GM12878 (cell line): ENCODE measurements around the gene IL6R.

ENCODE experiments used
- CTCF ChIP-seq, 3 experiments: IDR thresholded peaks in 2 of 3; conservative IDR thresholded peaks in 1 of 3; 2 replicates each; pipeline ENCODE4 v1.5.1; 2011; ENCODE audit warnings: low read depth in 3 of 3, low read length in 3 of 3, mild to moderate bottlenecking in 3 of 3, control low read depth in 2 of 3, moderate library complexity in 2 of 3, inconsistent platforms in 1 of 3, mixed read lengths in 1 of 3; ENCODE audit not compliant: control insufficient read depth in 2 of 3, insufficient read depth in 1 of 3; ENCODE audit errors: extremely low read depth in 1 of 3
- EP300 ChIP-seq, 2 experiments: fragments of 150-350 bp in 1 of 2; IDR thresholded peaks; 2 replicates each; pipeline ENCODE4 v1.6.1; 2011 to 2012; ENCODE audit warnings: low read depth in 2 of 2, low read length in 2 of 2, borderline replicate concordance in 1 of 2, improper control_type of control experiment in 1 of 2, inconsistent platforms in 1 of 2; ENCODE audit not compliant: control insufficient read depth in 1 of 2
- MEF2A ChIP-seq: IDR thresholded peaks from 2 replicates; pipeline ENCODE4 v1.6.1; 2011; ENCODE audit warnings: low read depth, mild to moderate bottlenecking, low read length, moderate library complexity; ENCODE audit not compliant: insufficient read depth
- POLR2AphosphoS5 ChIP-seq: IDR thresholded peaks from 2 replicates; pipeline ENCODE4 v1.6.1; 2011; ENCODE audit warnings: mild to moderate bottlenecking, low read length, inconsistent platforms
- RUNX3 ChIP-seq: IDR thresholded peaks from 2 replicates; pipeline ENCODE4 v1.6.1; 2012; ENCODE audit warnings: low read length, inconsistent platforms
- SREBF2 ChIP-seq: IDR thresholded peaks from 2 replicates; pipeline ENCODE4 v1.6.1; 2012; ENCODE audit warnings: mild to moderate bottlenecking, low read length

GRCh38 chr1:154485106-154485505 lies 80.0 kb downstream of the IL6R start:
- no peak for TF ChIP-seq RUNX3
- no peak for TF ChIP-seq SREBF2
- TF ChIP-seq MEF2A = no peak
- no peak for TF ChIP-seq CTCF (IDR thresholded peaks at IDR 0.05 in 2 of 3, conservative IDR thresholded peaks at IDR 0.05 in 1 of 3; ENCODE audit: control insufficient read depth in 2 of 3, extremely low read depth in 1 of 3, insufficient read depth in 1 of 3, low read depth in 3 of 3, low read length in 3 of 3)
- no peak for TF ChIP-seq POLR2AphosphoS5
- no peak for TF ChIP-seq EP300 (IDR thresholded peaks at IDR 0.05; ENCODE audit: borderline replicate concordance in 1 of 2, control insufficient read depth in 1 of 2, low read depth in 2 of 2, low read length in 2 of 2)
